ENCODE results near the gene EMC7. TPM values are rescaled to one million over a fixed set of nuclear protein-coding genes. Genes with fewer than 3 reads are reported as not detected.
"Not testable (repeated sequence)": the region's sequence is repeated elsewhere in the genome, so short reads cannot be mapped to it uniquely, and the experiment has no call there.

The EMC7 gene
- total RNA-seq, 1 experiment from 2014 or later: 43.1 TPM

DNA sequence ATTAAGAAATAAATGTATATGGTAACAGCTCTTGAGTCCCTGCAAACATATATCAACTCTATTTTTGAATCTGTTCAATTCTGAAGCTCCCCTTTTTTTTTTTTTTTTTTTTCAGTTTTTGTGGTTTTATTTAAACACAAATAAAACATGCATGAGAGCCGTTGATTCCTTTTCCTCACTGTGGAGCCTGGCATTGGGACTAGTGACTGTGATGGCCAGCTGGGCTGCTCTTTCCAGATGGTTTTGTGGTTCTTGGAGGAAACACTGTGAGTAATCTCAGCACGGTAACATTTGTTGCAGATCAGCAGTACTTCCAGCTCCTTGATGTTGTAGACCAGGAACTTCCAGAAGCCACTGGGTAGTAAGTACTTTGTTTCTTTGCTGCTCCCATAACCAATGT lies 15.9 kb downstream of the EMC7 start:
- peak; percentile 48 for DNase-seq (ENCODE audit: low spot score)

DNA sequence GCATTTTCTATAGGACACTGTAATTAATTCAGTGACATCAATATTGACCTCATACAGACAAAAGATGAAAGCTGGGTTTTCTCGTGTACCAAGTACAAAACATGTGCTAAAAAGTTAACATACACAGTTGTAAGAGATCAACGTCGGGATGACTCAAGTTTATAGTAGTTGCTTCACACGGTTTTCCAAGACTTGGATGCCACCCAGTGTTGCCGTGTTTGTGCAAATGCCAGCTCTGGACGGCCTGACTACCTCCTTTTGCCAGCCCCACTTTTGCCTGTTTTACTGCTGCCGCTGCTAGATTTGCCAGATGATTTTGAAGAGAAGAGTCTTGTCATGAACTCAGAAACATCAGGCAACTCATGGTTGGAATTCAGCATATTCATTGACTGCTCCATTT lies 17.6 kb downstream of the EMC7 start:
- peak; percentile 76 for DNase-seq (ENCODE audit: low spot score)

GRCh38 chr15:34079904-34080303 lies 21.8 kb downstream of the EMC7 start:
- DNase-seq (ENCODE audit: low spot score): no peak

- DNase-seq (ENCODE audit: low spot score): no peak
Measured at GRCh38 chr15:34078900-34079299, 22.8 kb downstream of the EMC7 start.

DNA sequence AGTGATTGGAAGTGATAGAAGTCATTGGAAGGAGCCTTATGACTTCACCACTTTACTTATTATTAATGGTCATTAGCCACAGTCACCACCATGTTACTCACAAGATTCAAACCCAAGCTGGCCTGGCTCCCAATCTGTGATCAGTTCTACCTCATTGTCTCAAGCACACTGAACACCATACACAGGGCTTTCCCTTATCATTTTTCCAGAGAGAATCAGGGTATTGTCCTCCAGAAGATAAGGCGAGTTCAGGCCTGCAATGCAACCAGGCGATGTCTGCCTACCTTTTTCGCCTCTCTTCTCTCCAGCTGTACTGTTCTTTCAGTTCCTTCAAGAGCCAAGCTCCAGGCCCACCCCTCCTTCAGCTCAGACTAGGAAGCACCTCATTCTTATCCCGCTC lies 24.9 kb downstream of the EMC7 start:
- DNase-seq (ENCODE audit: low spot score): no peak

DNA sequence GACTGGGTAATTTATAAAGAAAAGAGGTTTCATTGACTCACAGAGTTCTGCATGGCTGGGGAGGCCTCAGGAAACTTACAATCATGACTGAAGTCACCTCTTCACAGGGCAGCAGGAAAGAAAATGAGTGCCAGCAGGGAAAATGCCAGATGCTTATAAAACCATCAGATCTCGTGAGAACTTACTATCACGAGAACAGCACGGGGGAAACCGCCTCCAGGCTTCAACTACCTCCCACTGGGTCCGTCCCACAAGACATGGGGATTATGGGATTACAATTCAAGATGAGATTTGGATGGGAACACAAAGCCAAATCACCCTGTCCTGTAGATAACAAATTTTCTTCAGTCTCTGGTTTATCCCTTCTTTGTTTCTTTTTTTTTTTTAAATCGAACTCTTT lies 31.7 kb downstream of the EMC7 start:
- no peak for DNase-seq (ENCODE audit: low spot score)

- no peak for DNase-seq (ENCODE audit: low spot score)
Measured at GRCh38 chr15:34065941-34066340, 35.7 kb downstream of the EMC7 start.

- DNase-seq (ENCODE audit: low spot score): no peak
Measured at GRCh38 chr15:34065261-34065660, 36.4 kb downstream of the EMC7 start.

DNA sequence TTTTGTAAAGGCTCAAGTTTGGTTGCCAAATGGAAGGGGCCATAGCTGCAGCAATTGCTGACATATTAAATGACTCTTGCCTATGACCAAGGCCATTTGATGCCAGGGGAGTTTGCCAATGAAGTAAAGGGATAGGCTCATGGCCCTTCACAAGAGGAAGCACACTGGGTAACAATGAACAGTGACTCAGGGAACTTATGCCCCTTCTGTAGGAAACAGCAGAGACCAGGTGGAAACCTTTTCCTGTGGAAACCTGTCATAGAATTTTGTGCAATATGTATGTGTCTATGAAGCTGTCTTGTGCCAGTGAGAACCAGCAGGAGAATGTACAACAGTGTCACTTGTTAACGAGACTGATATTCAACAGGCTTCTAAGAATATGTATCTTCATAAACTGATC lies 37.2 kb downstream of the EMC7 start:
- no peak for DNase-seq (ENCODE audit: low spot score)

- DNase-seq (ENCODE audit: low spot score): no peak
Measured at GRCh38 chr15:34059946-34060345, 41.7 kb downstream of the EMC7 start.

- DNase-seq (ENCODE audit: low spot score): no peak
Measured at GRCh38 chr15:34059476-34059875, 42.2 kb downstream of the EMC7 start.

- DNase-seq (ENCODE audit: low spot score): no peak
Measured at GRCh38 chr15:34056911-34057310, 44.8 kb downstream of the EMC7 start.

DNA sequence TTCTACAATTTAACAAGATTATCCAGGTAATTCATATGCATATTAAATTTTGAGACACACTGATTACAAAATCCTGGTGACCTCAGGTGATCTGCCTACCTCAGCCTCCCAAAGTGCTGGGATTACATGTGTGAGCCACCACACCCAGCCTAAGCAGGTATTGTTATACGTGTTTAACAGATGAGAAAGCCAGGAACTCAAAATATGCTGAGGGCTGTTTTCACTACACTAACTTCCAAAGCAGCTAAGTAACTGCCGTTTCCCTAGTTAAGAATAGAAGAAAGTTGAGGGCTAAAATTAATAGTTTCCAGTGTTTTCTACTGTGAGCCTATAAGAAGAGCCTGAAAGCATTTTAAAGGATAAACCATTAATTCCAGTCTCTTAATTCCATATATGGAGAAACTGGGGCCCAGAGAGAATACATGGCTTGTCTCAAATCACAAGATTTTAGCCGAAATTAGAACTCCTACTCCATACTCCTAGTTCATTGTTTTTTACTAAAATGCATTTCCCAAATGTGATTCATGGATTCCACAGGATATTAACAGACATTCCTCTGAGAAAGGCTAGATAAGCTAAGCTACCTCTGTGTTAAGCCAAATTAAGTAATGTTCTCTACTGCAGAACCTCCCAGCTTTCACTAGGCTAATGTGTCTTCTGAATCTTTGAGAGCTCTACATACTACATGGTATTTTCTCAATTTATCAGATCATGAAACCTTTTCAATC lies 45.6 kb downstream of the EMC7 start:
- peak; percentile 38 for DNase-seq (ENCODE audit: low spot score)

GRCh38 chr15:34054081-34054707 lies 47.5 kb downstream of the EMC7 start:
- no peak for DNase-seq (ENCODE audit: low spot score)

DNA sequence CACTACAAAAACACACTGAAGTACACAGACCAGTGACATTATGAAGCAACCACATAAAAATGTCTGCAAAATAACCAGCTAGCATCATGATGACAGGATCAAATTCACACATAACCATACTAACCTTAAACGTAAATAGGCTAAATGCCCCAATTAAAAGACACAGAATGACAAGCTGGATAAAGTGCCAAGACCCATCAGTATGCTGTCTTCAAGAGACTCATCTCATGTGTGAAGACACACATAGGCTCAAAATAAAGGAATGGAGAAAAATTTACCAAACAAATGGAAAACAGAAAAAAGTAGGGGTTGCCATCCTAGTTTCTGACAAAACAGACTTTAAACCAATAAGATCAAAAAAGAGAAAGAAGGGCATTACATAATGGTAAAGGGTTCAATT lies 51.3 kb downstream of the EMC7 start:
- not testable (repeated sequence) for DNase-seq (ENCODE audit: low spot score)

DNA sequence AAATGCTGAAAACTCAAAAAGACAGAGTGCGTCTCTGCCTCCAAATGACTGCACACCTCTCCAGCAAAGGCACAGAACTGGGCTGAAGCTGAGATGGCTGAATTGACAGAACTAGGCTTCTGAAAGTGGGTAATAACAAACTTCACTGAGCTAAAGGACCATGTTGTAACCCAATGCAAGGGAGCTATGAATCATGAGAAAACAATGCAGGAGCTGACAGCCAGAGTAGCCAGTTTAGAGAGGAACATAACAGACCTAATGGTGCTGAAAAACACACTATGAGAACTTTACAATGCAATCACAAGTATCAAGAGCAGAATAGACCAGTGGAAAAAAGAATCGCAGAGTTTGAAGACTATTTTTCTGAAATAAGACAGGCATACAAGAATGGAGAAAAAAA lies 52.5 kb downstream of the EMC7 start:
- no peak for DNase-seq (ENCODE audit: low spot score)

GRCh38 chr15:34047893-34048775 lies 53.5 kb downstream of the EMC7 start:
- peak; percentile 30 for DNase-seq (ENCODE audit: low spot score)

DNA sequence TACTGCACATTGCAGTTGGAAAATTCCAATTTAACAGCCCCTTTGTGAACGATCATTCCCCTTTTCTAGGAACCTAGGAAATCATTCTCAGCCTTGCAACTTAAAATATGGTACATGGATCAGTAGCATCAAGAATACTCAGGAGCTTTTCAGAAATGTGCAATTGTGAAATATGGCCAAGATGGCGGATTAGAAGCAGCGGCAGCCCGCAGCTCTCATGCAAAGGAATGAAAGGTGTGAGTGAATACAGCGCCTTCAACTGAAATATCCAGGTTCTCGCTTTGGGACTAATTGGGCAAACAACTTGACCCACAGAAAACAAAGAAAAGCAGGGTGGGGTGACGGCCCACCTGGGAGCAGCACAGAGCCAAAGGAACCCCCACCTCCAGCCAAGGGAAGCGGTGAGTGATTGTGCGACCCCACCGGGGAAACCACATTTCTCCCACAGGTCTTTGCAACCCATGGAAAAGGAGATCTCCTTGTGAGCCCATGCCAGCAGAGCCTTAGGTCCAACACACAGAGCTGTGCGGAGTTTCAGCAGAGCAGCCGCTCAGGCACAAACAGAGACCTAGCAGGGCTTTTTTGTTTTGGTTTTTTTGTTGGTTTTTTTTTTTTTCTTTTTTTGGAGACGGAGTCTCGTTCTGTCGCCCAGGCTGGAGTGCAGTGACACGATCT lies 55.1 kb downstream of the EMC7 start:
- no peak for DNase-seq (ENCODE audit: low spot score)

- DNase-seq (ENCODE audit: low spot score): no peak
Measured at GRCh38 chr15:34043813-34044212, 57.8 kb downstream of the EMC7 start.

DNA sequence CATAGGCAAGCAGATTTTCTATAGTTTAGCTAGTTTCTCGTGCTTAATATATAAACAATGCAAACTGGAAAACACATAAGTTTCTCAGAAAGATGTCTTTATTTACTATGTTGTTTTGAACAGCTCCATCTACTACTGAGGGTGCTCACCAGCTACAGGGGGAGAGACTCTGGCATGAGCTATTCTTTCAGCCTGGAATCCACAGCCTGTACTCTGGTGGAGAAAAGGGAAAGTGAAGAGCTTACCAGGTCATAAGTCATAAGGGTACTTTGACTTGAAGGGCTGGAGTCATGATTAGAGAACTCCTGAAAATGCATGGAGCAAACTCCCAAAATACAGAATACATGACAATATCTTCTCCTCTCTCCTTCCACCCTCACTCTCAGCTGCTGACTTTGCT lies 58.3 kb downstream of the EMC7 start:
- DNase-seq (ENCODE audit: low spot score): no peak

DNA sequence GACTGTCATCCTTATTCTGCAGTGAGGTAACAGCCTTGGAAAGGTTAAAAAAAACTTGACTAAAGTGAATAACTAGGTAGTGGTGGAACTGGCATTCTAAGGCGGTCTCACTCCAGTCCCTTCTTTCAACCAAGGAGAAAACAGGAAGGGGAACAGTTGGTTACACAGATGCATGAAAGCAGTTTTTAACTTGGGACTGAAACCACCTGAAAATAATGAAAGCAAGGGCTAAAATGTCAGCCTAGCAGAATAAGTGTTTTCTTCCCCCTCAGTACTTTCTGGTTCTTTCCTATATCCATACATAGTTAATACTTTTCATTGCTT lies 61.9 kb downstream of the EMC7 start:
- no peak for DNase-seq (ENCODE audit: low spot score)

All from H4 (cell line).